ENCODE measurements around the gene UGCG.

DNA sequence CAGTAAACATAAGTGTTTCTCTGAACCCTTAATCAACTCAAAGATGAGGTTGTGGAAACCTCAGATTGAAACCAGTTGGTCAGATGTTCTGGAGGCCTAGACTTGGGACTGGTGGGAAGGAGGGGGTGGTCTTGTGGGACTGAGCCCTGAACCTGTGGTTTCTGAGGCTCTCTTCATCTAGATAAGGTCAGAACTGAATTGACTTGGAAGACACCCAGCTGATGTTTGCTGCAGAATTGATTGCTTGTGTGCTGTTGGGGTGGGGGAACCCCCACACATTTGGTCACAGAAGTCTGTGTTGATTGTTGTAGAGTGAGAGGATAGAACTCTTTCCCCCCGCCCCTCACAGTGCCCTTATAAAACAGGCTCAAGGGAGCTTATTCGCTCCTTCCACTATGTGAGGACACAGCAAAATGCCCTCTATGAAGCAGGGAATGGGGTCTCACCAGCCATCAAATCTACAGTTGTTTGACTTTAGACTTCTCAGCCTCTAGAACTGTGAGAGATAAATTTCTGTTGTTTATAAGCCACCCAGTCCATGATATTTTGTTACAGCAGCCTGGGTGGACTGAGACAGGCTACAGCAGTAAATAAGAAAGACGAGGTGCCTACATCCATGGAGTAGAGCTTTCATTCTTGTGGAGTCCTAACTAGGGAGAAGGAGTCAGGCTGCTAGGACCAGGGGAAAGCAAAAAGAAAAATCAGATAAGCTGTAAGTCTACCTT, 25.7 kb upstream of the UGCG start:
- TF ChIP-seq, protein P1, sequence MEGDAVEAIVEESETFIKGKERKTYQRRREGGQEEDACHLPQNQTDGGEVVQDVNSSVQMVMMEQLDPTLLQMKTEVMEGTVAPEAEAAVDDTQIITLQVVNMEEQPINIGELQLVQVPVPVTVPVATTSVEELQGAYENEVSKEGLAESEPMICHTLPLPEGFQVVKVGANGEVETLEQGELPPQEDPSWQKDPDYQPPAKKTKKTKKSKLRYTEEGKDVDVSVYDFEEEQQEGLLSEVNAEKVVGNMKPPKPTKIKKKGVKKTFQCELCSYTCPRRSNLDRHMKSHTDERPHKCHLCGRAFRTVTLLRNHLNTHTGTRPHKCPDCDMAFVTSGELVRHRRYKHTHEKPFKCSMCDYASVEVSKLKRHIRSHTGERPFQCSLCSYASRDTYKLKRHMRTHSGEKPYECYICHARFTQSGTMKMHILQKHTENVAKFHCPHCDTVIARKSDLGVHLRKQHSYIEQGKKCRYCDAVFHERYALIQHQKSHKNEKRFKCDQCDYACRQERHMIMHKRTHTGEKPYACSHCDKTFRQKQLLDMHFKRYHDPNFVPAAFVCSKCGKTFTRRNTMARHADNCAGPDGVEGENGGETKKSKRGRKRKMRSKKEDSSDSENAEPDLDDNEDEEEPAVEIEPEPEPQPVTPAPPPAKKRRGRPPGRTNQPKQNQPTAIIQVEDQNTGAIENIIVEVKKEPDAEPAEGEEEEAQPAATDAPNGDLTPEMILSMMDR (conservative IDR thresholded peaks at IDR 0.05) = no peak
- TF ChIP-seq EZH2 (IDR thresholded peaks at IDR 0.05; ENCODE audit: low read depth) = no peak

Measured in PC-9 (cell line).